ENCODE measurements around the gene LGALS7B.
"Not testable (repeated sequence)": the region's sequence is repeated elsewhere in the genome, so short reads cannot be mapped to it uniquely, and the experiment has no call there.

The LGALS7B gene

GRCh38 chr19:38797781-38798180 is 8.8 kb downstream of the LGALS7B start:
- DNase-seq = not testable (repeated sequence)

- DNase-seq = no peak
Observed at GRCh38 chr19:38799104-38799503, 10.1 kb downstream of the LGALS7B start.

- DNase-seq = no peak
Observed at GRCh38 chr19:38800577-38801347, 11.8 kb downstream of the LGALS7B start.

GRCh38 chr19:38801359-38802095 is 12.5 kb downstream of the LGALS7B start:
- no peak for DNase-seq

DNA sequence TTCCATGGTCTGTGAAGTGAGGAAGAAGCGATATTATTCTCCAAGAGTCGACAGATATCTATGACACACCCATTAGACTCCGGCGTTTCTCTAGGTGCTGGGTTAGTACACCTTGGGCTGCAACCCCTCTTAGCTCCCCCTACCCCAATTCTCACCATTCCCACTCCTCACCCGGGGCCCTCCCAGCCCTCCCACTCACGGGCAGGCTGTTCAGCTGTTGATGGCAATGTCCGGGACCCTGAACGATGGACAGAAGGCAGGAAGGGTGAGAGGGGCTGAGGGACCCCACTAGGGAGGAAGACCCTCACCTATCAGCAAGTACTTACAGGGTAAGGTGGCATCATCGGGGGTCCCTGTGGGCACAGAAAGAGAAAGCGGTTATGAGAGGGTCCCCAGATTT is 14.5 kb downstream of the LGALS7B start:
- DNase-seq = no peak

DNA sequence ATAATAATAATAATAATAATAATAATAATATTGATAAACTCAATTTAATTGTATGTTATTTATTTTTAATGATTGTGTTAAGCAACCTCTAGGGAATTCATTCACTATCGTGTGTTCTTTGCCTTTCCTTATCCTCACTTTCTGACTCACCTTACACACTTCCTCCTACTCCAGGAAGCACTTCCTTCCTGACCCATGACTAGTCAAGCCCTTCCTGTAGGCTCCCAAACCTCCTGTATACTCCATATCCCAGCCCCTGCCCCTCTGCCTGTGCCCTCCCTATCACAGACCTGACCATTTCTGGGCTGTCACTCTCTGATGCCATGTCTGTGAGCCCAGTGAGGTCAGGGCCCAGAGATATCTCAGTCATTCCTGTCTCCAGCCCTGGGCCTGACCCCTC is 16.2 kb downstream of the LGALS7B start:
- no peak for DNase-seq

- DNase-seq = no peak
Observed at GRCh38 chr19:38806371-38806770, 17.4 kb downstream of the LGALS7B start.

- not testable (repeated sequence) for DNase-seq
Observed at GRCh38 chr19:38807374-38808098, 18.5 kb downstream of the LGALS7B start.

- no peak for DNase-seq
Observed at GRCh38 chr19:38808741-38809140, 19.7 kb downstream of the LGALS7B start.

DNA sequence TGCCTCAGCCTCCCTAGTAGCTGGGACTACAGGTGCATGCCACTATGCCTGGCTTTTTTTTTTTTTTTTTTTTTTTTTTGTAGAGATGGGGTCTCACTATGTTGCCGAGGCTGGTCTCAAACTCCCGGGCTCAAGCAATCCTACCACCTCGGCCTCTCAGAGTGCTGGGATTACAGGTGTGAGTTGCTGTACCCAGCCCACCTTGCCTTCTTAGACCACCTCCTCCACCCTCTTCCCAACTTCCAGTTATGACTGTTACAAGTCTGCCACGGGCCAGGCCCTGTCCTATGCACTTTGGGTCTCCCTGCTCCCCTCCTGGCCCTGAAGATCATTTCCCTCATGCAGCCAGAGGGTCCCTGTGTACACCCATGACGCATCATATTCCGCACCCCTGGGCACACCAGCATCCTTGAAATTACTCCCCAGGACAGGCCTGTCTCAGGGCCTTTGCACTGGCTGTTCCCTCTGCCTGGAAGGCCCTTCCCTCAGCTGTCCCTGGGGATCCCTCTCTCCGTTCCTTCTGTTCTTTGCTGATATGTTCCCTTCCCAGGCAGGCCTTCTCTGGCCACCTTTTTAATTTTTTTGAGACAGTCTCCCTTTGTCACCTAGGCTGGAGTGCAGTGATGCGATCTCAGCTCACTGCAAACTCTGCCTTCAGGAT is 20.7 kb downstream of the LGALS7B start:
- DNase-seq = no peak

DNA sequence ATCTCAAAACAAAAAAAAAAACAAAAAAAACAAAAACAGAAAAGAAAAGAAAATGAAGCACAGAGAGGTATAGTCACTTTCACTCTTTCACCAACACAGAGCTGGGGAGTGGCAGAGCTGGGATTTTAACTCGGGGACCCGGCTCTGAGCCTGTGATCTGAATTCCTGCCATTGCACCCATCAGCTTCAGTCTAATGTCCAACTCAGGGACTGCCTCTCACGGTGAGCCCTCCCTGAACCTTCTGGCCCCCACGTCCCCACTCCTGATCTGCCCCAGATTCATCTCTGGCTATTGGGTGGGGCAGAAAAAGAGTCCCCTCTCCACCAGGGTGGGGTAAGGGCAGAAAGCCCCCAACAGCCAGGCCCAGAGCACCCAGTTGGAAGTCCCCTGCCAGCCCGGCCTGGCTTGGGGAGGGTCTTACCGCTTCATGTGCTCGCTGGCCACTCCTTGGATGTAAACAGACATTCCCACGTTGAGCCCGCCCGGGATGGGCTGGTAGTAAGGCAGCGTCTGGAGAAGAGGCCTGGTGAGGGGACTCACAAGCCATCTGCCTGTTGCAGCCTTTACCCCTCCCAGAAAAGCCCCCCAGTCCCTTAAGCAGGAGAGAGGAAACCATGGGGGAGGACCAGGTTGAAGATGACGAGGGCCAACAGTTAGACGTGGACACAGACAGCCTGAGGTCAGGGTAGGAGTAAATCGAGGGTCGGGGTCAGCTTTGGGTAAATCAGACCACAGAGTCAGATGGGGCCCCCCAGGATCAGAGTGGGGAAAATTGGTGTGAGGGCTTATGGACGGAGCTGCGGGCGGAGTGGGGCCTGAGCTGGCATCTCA is 23.2 kb downstream of the LGALS7B start:
- DNase-seq = no peak

- DNase-seq = no peak
Observed at GRCh38 chr19:38812841-38813320, 23.9 kb downstream of the LGALS7B start, which contains the start of gene LGALS4. LGALS4 (minus strand) TSS chr19:38812945; CDS start chr19:38812886, 59 bp downstream.

DNA sequence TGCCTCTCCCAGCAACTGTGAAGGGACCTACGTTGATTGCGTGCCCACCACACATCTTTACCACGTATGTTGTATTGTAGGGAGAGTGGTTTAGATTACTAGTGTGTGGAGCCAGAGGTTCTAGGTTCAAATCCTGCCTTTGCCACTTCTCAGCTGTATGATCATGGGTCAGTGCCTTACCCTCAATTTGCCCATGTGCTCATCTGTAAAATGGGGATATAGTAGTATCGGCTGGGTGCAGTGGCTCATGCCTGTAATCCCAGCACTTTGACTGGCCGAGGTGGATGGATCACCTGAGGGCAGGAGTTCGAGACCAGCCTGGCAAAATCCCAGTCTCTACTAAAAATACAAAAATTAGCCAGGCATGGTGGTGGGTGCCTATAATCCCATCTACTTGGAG is 24.3 kb downstream of the LGALS7B start:
- no peak for DNase-seq

- not testable (repeated sequence) for DNase-seq
Observed at GRCh38 chr19:38813932-38814331, 24.9 kb downstream of the LGALS7B start.

GRCh38 chr19:38815059-38816001 is 26.3 kb downstream of the LGALS7B start:
- DNase-seq = no peak

- DNase-seq = no peak
Observed at GRCh38 chr19:38816131-38816750, 27.2 kb downstream of the LGALS7B start.

- no peak for DNase-seq
Observed at GRCh38 chr19:38817081-38817480, 28.1 kb downstream of the LGALS7B start.

DNA sequence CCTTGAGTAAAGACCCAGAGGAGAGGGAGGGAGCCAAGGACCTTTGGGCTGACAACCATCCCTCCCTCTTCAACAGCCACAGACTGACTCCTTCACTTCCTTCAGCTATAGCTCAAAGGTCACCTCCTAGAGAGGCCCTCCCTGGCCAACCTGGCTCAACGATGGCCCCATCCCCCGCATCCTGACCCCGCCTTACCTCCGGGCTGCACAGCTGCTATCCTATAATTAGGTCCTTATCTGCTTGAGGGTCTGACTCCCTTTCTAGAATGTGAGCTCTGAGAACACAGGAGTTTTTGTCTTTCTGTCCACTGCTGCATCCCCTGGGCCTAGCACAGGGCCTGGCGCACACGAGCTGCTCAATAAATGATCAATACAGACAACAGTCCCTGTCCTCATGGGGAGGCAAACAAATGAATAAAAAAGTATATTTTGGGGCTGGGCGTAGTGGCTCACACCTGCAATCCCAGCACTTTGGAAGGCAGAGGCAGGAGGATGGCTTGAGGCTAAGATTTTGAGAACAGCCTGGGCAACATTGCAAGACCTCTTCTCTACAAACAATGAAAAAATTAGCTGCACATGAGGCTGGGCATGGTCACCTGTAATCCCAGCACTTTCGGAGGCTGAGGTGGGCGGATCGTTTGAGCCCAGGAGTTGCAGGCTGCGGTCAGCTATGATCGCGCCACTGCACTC is 30.4 kb downstream of the LGALS7B start:
- DNase-seq = no peak

DNA sequence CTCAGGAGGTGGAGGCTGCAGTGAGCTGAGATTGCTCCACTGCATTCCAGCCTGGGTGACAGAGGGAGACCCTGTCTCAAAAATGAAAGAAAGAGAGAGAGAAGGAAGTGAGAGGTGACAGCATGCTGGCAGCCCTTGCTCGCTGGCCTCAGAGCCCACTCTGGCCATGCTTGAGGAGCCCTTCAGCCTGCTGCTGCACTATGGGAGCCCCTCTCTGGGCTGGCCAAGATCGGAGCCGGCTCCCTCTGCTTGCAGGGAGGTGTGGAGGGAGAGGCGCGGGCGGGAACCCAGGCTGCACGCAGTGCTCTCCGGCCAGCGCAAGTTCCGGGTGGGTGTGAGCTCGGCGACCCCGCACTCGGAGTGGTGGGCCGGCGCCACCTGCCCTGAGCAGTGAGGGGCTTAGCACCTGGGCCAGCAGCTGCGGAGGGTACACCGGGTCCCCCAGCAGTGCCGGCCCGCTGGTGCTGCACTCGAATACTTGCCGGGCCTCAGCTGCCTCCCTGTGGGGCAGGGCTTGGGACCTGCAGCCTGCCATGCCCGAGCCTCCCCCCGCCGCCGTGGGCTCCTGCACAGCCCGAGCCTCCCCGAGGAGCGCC is 32.3 kb downstream of the LGALS7B start:
- DNase-seq = not testable (repeated sequence)

All from NCI-H1048 (cell line).